ENCODE measurements around the gene MBD4. TPM values are rescaled to one million over a fixed set of nuclear protein-coding genes. Genes with fewer than 3 reads are reported as not detected.

Gene MBD4
- total RNA-seq, 3 donors from 2014 or later (not counting 1 experiment from before 2014, with no cell fraction given) = 46.4 to 55.6 (median 48.0) TPM

DNA sequence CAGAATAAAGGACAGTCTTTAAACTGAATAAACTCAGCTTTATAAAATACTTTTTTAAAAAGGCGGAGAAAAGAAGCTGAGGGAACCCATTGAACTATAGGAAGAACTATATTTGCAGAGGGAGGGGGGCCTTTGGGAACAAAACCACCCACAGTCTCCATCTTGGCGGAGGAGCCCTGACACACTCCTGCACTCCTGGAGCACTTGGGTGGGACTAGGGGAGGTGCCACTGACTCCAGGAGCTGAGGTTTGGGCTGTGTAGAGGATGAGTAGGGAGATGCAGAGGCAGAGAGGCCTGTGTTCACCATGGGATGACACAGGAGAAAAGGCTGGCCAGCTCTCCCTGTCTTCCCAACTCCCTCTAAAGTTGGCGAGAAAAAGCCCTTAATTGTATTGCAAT is 36.1 kb upstream of the MBD4 start:
- H3K36me3 Mint-ChIP-seq = peaks cover 11% of the 10 kb centered on the region
- no peaks in the 10 kb centered on the region for H3K9me3 Mint-ChIP-seq
- Histone ChIP-seq H3K27me3 (ENCODE audit: control insufficient read depth, insufficient read depth, low read length) (no peaks in the 10 kb centered on the region), H3K36me3 (ENCODE audit: control insufficient read depth, insufficient read depth, low read length) (peaks cover 11% of the 10 kb centered on the region), H3K27ac (ENCODE audit: low read length) (no peak overlapping the region), H3K4me1 (ENCODE audit: control insufficient read depth, insufficient read depth, low read length) (no peaks in the 10 kb centered on the region), H3K9me3 (ENCODE audit: control insufficient read depth, insufficient read depth, low read length) (no peaks in the 10 kb centered on the region), H3K4me3 (ENCODE audit: low read length) (no peak overlapping the region)
- no peak overlapping the region for H3K4me3 Mint-ChIP-seq
- H3K4me1 Mint-ChIP-seq = no peaks in the 10 kb centered on the region
- intact Hi-C loops (cut with micrococcal nuclease) = no loop called here
- DNase-seq (no peak), ATAC-seq (no peak)
- TF ChIP-seq, protein P1, sequence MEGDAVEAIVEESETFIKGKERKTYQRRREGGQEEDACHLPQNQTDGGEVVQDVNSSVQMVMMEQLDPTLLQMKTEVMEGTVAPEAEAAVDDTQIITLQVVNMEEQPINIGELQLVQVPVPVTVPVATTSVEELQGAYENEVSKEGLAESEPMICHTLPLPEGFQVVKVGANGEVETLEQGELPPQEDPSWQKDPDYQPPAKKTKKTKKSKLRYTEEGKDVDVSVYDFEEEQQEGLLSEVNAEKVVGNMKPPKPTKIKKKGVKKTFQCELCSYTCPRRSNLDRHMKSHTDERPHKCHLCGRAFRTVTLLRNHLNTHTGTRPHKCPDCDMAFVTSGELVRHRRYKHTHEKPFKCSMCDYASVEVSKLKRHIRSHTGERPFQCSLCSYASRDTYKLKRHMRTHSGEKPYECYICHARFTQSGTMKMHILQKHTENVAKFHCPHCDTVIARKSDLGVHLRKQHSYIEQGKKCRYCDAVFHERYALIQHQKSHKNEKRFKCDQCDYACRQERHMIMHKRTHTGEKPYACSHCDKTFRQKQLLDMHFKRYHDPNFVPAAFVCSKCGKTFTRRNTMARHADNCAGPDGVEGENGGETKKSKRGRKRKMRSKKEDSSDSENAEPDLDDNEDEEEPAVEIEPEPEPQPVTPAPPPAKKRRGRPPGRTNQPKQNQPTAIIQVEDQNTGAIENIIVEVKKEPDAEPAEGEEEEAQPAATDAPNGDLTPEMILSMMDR (IDR thresholded peaks at IDR 0.05) = no peak
- no peak overlapping the region for H3K27ac Mint-ChIP-seq
- no peaks in the 10 kb centered on the region for H3K27me3 Mint-ChIP-seq (ENCODE audit: low read depth in 2 of 2)
- 94% methylated on average over 3 of the region's 3 CpGs for WGBS (ENCODE audit: insufficient coverage)

DNA sequence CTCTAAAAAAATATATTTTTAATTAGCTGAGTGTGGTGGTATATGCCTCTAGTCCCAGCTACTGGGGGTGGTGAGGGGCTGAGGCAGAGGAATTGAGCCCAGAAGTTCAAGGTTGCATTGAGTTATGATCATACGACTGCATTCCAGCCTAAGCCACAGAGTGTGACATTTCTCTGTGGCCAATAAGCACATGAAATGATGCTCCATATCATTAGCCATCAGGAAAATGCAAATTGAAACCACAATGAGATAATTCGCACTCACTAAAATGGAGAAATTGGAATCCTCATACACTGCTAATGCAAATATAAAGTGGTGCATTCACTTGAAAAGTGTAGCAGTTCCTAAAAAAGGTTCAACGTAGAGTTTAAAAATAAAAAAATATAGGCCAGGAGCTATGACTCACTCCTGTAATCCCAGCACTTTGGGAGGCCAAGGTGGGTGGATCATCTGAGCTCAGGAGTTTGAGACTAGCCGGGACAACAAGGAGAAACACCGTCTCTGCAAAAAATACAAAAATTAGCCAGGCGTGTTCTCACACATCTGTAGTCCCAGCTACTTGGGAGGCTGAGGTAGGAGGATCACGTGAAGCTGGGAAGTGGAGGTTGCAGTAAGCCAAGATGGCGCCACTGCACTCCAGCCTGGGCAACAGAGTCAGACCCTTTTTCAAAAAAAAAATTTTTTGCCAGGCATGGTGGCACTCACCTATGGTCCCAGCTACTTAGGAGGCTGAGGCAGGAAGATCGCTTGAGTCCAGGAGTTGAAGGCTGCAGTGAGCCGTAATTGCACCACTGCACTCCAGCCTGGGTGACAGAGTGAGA is 35.4 kb upstream of the MBD4 start:
- DNase-seq = no peak
- intact Hi-C loops (cut with micrococcal nuclease) = no loop called here
- H3K27ac ChIP-seq (ENCODE audit: low read length) = no peak overlapping the region
- Mint-ChIP-seq H3K4me1 (no peaks in the 10 kb centered on the region), H3K27ac (no peak overlapping the region), H3K36me3 (peaks cover 11% of the 10 kb centered on the region), H3K27me3 (ENCODE audit: low read depth in 2 of 2) (no peaks in the 10 kb centered on the region), H3K4me3 (no peak overlapping the region), H3K9me3 (no peaks in the 10 kb centered on the region)
- no peak for ATAC-seq
- no peaks in the 10 kb centered on the region for H3K9me3 ChIP-seq (ENCODE audit: control insufficient read depth, insufficient read depth, low read length)
- 94% methylated on average over 10 of the region's 10 CpGs for WGBS (ENCODE audit: insufficient coverage)
- H3K36me3 ChIP-seq (ENCODE audit: control insufficient read depth, insufficient read depth, low read length) = peaks cover 6% of the 10 kb centered on the region
- no peaks in the 10 kb centered on the region for H3K27me3 ChIP-seq (ENCODE audit: control insufficient read depth, insufficient read depth, low read length)
- TF ChIP-seq, protein P1 (IDR thresholded peaks at IDR 0.05) = no peak
- H3K4me1 ChIP-seq (ENCODE audit: control insufficient read depth, insufficient read depth, low read length) = no peaks in the 10 kb centered on the region
- no peak overlapping the region for H3K4me3 ChIP-seq (ENCODE audit: low read length)

DNA sequence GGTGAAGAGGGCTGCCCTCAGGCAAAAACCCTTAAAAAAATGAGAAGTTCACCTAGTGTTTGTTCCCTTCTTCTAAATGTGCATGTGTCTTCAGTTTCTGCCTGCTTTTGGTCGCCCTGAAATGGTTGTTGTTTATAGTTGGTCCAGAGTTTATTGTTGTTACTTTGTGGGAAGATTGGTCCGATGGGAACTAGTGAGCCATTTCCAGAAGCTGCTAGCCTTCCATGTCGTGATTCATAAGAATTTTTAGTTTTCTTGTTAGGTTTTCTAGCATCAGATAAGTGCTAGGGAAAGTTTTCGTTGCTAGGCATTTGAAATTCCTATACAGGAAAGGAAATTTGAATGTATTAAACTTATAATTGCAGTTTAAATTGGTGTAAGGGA is 34.0 kb upstream of the MBD4 start:
- Mint-ChIP-seq H3K9me3 (no peaks in the 10 kb centered on the region), H3K27me3 (ENCODE audit: low read depth in 2 of 2) (no peaks in the 10 kb centered on the region), H3K4me1 (no peaks in the 10 kb centered on the region), H3K36me3 (peaks cover 11% of the 10 kb centered on the region), H3K4me3 (no peak overlapping the region), H3K27ac (no peak overlapping the region)
- intact Hi-C loops (cut with micrococcal nuclease) = no loop called here
- TF ChIP-seq, protein P1 (IDR thresholded peaks at IDR 0.05) = no peak
- Histone ChIP-seq H3K4me3 (ENCODE audit: low read length) (no peak overlapping the region), H3K36me3 (ENCODE audit: control insufficient read depth, insufficient read depth, low read length) (peaks cover 3% of the 10 kb centered on the region), H3K9me3 (ENCODE audit: control insufficient read depth, insufficient read depth, low read length) (no peaks in the 10 kb centered on the region), H3K4me1 (ENCODE audit: control insufficient read depth, insufficient read depth, low read length) (no peaks in the 10 kb centered on the region), H3K27me3 (ENCODE audit: control insufficient read depth, insufficient read depth, low read length) (no peaks in the 10 kb centered on the region), H3K27ac (ENCODE audit: low read length) (no peak overlapping the region)
- DNase-seq (no peak), ATAC-seq (no peak)
- 86% methylated on average over 4 of the region's 4 CpGs for WGBS (ENCODE audit: insufficient coverage)

Measured in natural killer cell (primary cell).